ENCODE data around the gene CCDC85C.

DNA sequence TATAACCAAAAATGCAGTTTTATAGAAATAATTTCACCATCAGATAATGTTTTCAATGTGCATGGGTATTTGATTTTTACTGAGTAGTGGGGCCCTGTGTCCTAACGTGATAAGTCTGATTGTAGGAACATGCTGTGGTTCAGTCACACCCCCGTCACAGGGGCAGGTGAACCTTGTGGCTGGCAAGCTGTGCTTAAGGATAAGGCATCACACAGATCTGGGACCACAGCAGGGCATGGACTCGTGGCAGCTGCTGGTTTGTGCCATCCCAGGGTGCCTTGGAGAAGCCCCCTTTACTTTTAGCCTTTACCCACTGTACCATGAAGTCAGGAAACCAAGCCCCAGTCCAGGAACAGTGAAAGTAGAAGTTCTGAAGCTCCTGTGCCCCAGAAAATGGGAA is 106.1 kb downstream of the CCDC85C start:
- TF ChIP-seq FOXA1 (IDR thresholded peaks at IDR 0.05) (no peak), BHLHE40 (IDR thresholded peaks at IDR 0.05; ENCODE audit: borderline replicate concordance) (no peak), SUZ12 (IDR thresholded peaks at IDR 0.05) (no peak), FOXM1 (IDR thresholded peaks at IDR 0.05; ENCODE audit: borderline replicate concordance) (no peak), FOXK2 (IDR thresholded peaks at IDR 0.05) (no peak), ARNT (IDR thresholded peaks at IDR 0.05) (no peak), CTBP1 (IDR thresholded peaks at IDR 0.05; ENCODE audit: borderline replicate concordance) (no peak), NFRKB (IDR thresholded peaks at IDR 0.05) (no peak), SP1 (IDR thresholded peaks at IDR 0.05) (no peak), HDGF (IDR thresholded peaks at IDR 0.05; ENCODE audit: borderline replicate concordance) (no peak)

All from HEK293T (cell line).